ENCODE results near the gene HES4. TPM values are rescaled to one million over a fixed set of nuclear protein-coding genes. Genes with fewer than 3 reads are reported as not detected.

Gene HES4
- total and polyA plus RNA-seq, 2 donors (not counting 1 experiment from before 2014, with no cell fraction given), result 0.49 to 2.0 TPM

DNA sequence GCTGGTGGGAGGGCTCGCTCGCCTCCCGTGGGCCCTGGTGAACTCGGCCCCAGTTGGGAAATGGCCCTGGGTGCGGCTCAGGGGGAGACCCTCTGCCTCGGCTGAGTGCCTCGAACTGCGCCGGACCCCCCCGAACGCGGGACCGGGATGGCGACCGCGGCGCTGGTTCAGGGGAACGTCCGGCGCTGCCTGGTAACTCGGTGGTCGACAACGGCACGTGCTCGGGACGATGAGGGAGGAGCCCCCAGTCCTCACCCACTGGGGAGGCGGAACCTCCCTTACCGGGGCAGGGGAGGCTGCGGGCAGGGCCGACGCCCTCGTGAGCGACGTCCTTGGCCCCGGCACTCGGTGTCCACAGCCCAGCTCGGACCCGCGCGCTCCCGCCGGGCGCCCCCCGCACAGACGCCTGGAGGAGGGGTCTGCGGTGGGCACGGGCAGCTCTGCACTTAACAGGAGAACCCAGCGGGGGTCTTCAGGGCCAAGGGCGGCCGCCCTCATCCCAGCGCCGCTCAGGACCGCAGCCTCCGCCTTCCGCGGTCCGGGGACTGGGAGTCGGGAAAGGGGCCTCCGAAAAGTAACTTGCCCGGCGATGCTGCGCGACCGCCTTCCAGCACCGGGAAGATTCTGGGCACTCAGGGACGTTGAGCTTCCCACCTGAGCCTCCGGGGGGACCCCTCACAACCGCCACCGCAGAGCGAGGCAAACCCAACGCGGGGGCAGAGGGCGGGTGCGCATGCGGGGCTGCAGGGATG, 1.7 kb downstream of the HES4 start:
- no peaks in the 10 kb centered on the region for H3K36me3 ChIP-seq (ENCODE audit: control insufficient read depth, insufficient read depth, low read length)
- peaks cover 2% of the 10 kb centered on the region for H3K4me1 ChIP-seq (ENCODE audit: control insufficient read depth, extremely low read depth, insufficient read depth, low read length)
- H3K27ac ChIP-seq (ENCODE audit: insufficient read depth, low read length), result no peak overlapping the region
- H3K4me2 ChIP-seq (ENCODE audit: extremely low read depth, insufficient read depth, low read length), result no peak overlapping the region
- DNase-seq (ENCODE audit: low read depth in 2 of 2), result no peak
- no peaks in the 10 kb centered on the region for H4K20me1 ChIP-seq (ENCODE audit: control insufficient read depth, extremely low read depth, insufficient read depth, low read length)
- H3K4me3 ChIP-seq (replicated peaks in 1 of 4; ENCODE audit: control extremely low read depth in 1 of 4, insufficient read depth in 1 of 4, low read depth in 3 of 4, low read length in 4 of 4), result no peak overlapping the region
- H2AFZ ChIP-seq (ENCODE audit: low read length), result no peak overlapping the region
- H3K9me3 ChIP-seq (ENCODE audit: control insufficient read depth, insufficient read depth, low read depth, low read length), result no peaks in the 10 kb centered on the region
- TF ChIP-seq, protein P1, sequence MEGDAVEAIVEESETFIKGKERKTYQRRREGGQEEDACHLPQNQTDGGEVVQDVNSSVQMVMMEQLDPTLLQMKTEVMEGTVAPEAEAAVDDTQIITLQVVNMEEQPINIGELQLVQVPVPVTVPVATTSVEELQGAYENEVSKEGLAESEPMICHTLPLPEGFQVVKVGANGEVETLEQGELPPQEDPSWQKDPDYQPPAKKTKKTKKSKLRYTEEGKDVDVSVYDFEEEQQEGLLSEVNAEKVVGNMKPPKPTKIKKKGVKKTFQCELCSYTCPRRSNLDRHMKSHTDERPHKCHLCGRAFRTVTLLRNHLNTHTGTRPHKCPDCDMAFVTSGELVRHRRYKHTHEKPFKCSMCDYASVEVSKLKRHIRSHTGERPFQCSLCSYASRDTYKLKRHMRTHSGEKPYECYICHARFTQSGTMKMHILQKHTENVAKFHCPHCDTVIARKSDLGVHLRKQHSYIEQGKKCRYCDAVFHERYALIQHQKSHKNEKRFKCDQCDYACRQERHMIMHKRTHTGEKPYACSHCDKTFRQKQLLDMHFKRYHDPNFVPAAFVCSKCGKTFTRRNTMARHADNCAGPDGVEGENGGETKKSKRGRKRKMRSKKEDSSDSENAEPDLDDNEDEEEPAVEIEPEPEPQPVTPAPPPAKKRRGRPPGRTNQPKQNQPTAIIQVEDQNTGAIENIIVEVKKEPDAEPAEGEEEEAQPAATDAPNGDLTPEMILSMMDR (conservative IDR thresholded peaks at IDR 0.05 in 1 of 2, IDR thresholded peaks at IDR 0.05 in 1 of 2; ENCODE audit: low read depth in 1 of 2, low read length in 2 of 2), result no peak
- peak; percentile 85 for TF ChIP-seq EZH2 (IDR thresholded peaks at IDR 0.05; ENCODE audit: low read length, missing control alignments)
- H3K79me2 ChIP-seq (ENCODE audit: control insufficient read depth, insufficient read depth, low read length), result no peaks in the 10 kb centered on the region
- H3K9ac ChIP-seq (ENCODE audit: insufficient read depth, low read length), result no peak overlapping the region
- peaks cover 17% of the 10 kb centered on the region for H3K27me3 ChIP-seq (ENCODE audit: control insufficient read depth, insufficient read depth, low read length)

DNA sequence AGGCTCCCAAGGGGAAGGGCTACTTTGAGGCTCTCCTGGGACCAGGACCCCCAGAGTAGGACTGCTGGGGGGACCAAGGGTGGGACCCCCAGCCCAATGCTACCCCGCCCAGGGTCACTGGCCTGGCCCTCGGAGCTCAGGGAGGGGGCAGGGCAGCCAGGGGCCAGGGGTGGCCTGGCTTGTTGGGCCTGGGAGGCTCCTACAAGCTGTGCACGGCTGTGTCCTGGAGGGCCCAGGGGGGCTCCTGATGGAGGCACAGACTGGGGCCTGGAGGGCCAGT, 2.2 kb downstream of the HES4 start:
- DNase-seq (ENCODE audit: low read depth in 2 of 2), result no peak
- Histone ChIP-seq H3K4me2 (ENCODE audit: extremely low read depth, insufficient read depth, low read length) (no peak overlapping the region), H4K20me1 (ENCODE audit: control insufficient read depth, extremely low read depth, insufficient read depth, low read length) (no peaks in the 10 kb centered on the region), H3K79me2 (ENCODE audit: control insufficient read depth, insufficient read depth, low read length) (no peaks in the 10 kb centered on the region), H3K4me3 (replicated peaks in 1 of 4; ENCODE audit: control extremely low read depth in 1 of 4, insufficient read depth in 1 of 4, low read depth in 3 of 4, low read length in 4 of 4) (no peak overlapping the region), H3K27ac (ENCODE audit: insufficient read depth, low read length) (no peak overlapping the region), H2AFZ (ENCODE audit: low read length) (no peak overlapping the region), H3K27me3 (ENCODE audit: control insufficient read depth, insufficient read depth, low read length) (peaks cover 17% of the 10 kb centered on the region), H3K36me3 (ENCODE audit: control insufficient read depth, insufficient read depth, low read length) (no peaks in the 10 kb centered on the region), H3K9ac (ENCODE audit: insufficient read depth, low read length) (no peak overlapping the region), H3K4me1 (ENCODE audit: control insufficient read depth, extremely low read depth, insufficient read depth, low read length) (peaks cover 2% of the 10 kb centered on the region), H3K9me3 (ENCODE audit: control insufficient read depth, insufficient read depth, low read depth, low read length) (no peaks in the 10 kb centered on the region)
- TF ChIP-seq, protein P1 (conservative IDR thresholded peaks at IDR 0.05 in 1 of 2, IDR thresholded peaks at IDR 0.05 in 1 of 2; ENCODE audit: low read depth in 1 of 2, low read length in 2 of 2), result no peak
- TF ChIP-seq EZH2 (IDR thresholded peaks at IDR 0.05; ENCODE audit: low read length, missing control alignments), result no peak

DNA sequence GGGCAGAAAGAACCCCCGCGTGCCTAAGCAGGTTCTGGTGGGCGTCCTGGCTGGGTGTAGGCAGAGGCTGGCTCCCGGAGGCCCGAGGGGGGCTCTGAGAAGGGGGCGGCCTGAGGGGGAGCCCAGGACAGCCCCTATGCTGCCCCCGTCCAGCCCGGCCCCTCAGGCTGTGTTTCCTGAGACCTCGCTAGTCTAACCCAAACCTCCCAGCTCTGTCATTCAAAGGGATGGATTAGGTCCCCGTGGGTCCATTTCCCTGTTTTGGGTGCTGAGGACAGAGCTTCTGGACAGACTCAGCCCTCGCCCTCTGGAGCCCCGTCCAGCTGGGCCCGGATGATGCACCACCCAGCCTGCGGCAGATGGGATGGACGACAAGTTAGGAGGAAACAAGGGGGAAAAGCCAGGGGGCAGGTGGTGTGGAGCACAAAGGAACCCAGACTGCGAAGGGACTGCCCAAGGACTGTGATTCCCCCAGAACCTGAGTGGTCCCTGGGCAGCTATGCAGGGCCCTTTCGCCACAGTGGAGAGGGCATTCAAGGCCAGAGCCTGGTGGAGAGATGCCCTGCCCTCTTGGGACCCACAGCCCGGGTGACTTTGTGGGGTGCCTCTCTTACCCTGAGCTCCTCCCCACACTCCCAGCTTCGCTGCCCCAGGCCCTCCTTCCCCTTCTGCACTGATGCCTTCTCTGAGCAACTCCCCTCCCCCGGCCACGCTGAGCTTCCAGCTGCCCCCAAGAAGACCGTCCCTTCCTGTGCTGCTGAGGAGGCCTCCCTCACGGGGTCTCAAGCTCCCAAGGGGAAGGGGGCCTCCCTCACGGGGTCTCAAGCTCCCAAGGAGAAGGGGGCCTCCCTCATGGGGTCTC, 2.8 kb downstream of the HES4 start:
- Histone ChIP-seq H3K4me2 (ENCODE audit: extremely low read depth, insufficient read depth, low read length) (no peak overlapping the region), H3K4me3 (replicated peaks in 1 of 4; ENCODE audit: control extremely low read depth in 1 of 4, insufficient read depth in 1 of 4, low read depth in 3 of 4, low read length in 4 of 4) (no peak overlapping the region), H3K27ac (ENCODE audit: insufficient read depth, low read length) (no peak overlapping the region), H3K9me3 (ENCODE audit: control insufficient read depth, insufficient read depth, low read depth, low read length) (no peaks in the 10 kb centered on the region), H2AFZ (ENCODE audit: low read length) (no peak overlapping the region), H3K9ac (ENCODE audit: insufficient read depth, low read length) (no peak overlapping the region), H3K79me2 (ENCODE audit: control insufficient read depth, insufficient read depth, low read length) (no peaks in the 10 kb centered on the region), H3K36me3 (ENCODE audit: control insufficient read depth, insufficient read depth, low read length) (no peaks in the 10 kb centered on the region), H4K20me1 (ENCODE audit: control insufficient read depth, extremely low read depth, insufficient read depth, low read length) (no peaks in the 10 kb centered on the region), H3K4me1 (ENCODE audit: control insufficient read depth, extremely low read depth, insufficient read depth, low read length) (peaks cover 2% of the 10 kb centered on the region), H3K27me3 (ENCODE audit: control insufficient read depth, insufficient read depth, low read length) (peaks cover 17% of the 10 kb centered on the region)
- DNase-seq (ENCODE audit: low read depth in 2 of 2), result no peak
- TF ChIP-seq, protein P1 (conservative IDR thresholded peaks at IDR 0.05 in 1 of 2, IDR thresholded peaks at IDR 0.05 in 1 of 2; ENCODE audit: low read depth in 1 of 2, low read length in 2 of 2), result no peak
- no peak for TF ChIP-seq EZH2 (IDR thresholded peaks at IDR 0.05; ENCODE audit: low read length, missing control alignments)

Data from fibroblast of lung (primary cell).